Prostate gland (tissue), 2 donors: ENCODE data around the gene MUC6. TPM values are rescaled to one million over a fixed set of nuclear protein-coding genes. Genes with fewer than 3 reads are reported as not detected.
"Not testable (repeated sequence)": the region's sequence is repeated elsewhere in the genome, so short reads cannot be mapped to it uniquely, and the experiment has no call there.

Experiments
- DNase-seq: peaks from one replicate; pipeline ENCODE4 v3.0.0-alpha.2; 2019; ENCODE audit warnings: low spot score
- H3K27ac ChIP-seq, 2 donors: fragments of 200-600 bp; sonication (generic); 2 replicates each; pipeline ENCODE4 v1.5.1; 2017 to 2019
- H3K27me3 ChIP-seq: fragments of 200-600 bp; sonication (generic); replicated peaks from 2 replicates; pipeline ENCODE4 v1.5.1; 2019; ENCODE audit not compliant: insufficient read depth
- H3K36me3 ChIP-seq, 2 donors: fragments of 200-600 bp; sonication (generic); 1 replicate in 1 of 2; 2 replicates in 1 of 2; pipeline versions ENCODE4 v1.5.1 to v1.8.1; 2017 to 2019
- H3K4me1 ChIP-seq: fragments of 200-600 bp; sonication (generic); replicated peaks from 2 replicates; pipeline ENCODE4 v1.5.1; 2019
- H3K4me3 ChIP-seq, 2 donors: fragments of 200-600 bp; sonication (generic); 2 replicates each; pipeline ENCODE4 v1.5.1; 2017 to 2019
- H3K9me3 ChIP-seq: fragments of 200-600 bp; sonication (generic); 2 replicates; pipeline ENCODE4 v1.5.1; 2017
- CTCF ChIP-seq, 4 experiments: fragments of 200-600 bp in 2 of 4; fragments of 450-650 bp in 2 of 4; sonication (generic) in 2 of 4; IDR thresholded peaks; 1 replicate in 3 of 4; 2 replicates in 1 of 4; pipeline ENCODE4 v1.5.1; 2016 to 2019; ENCODE audit warnings: antibody characterized with exemption in 4 of 4, mild to moderate bottlenecking in 2 of 4, moderate library complexity in 2 of 4
- POLR2A ChIP-seq: fragments of 450-650 bp; IDR thresholded peaks from one replicate; pipeline ENCODE4 v1.6.1; 2016; ENCODE audit warnings: antibody characterized with exemption, mild to moderate bottlenecking
- POLR2AphosphoS5 ChIP-seq: sonication (generic); formaldehyde crosslinking; IDR thresholded peaks from one replicate; pipeline ENCODE4 v1.6.1; 2017; ENCODE audit warnings: antibody characterized with exemption
- WGBS: methylation state at CpG from one replicate; pipeline ENCODE4 v1.1.5; 2018; 5-methylcytosine and 5-hydroxymethylcytosine counted together
- intact Hi-C: fragments of 100-400 bp; cut with DNase I; formaldehyde crosslinking; loops from one replicate; pipeline ENCODE4 v1.14.2; 2022
- total RNA-seq, 2 donors: library from RNA; depleted of rRNA; stranded (reverse); fragments of >200 nt; gene quantifications; one replicate each; pipeline ENCODE4 v1.1.0, GENCODE V29; 2016

Gene MUC6
- total RNA-seq, 2 donors from 2014 or later, result 0.74 to 2.3 TPM

- Histone ChIP-seq H3K27ac (no peak overlapping the region), H3K27me3 (no peaks in the 10 kb centered on the region), H3K4me1 (peaks cover 2% of the 10 kb centered on the region), H3K36me3 (peaks cover 5% of the 10 kb centered on the region in 2 donors), H3K4me3 (no peak overlapping the region), H3K9me3 (no peaks in the 10 kb centered on the region)
- intact Hi-C loops, result loop anchor here (5.0 kb wide), 1 partner anchor 129 kb away; no protein-coding TSS in a partner anchor
- no peak for DNase-seq
- WGBS, result 68% methylated on average over 15 of the region's 15 CpGs
- no peak for TF ChIP-seq POLR2A
- no peak for TF ChIP-seq POLR2AphosphoS5
- no peak for TF ChIP-seq CTCF (IDR thresholded peaks at IDR 0.05)
Observed at GRCh38 chr11:975827-976226, 60.7 kb downstream of the MUC6 start.

- not testable (repeated sequence) for H3K27me3 ChIP-seq, H3K4me1 ChIP-seq, H3K9me3 ChIP-seq, H3K4me3 ChIP-seq, H3K27ac ChIP-seq, DNase-seq, H3K36me3 ChIP-seq
- WGBS, result 88% methylated on average over 41 of the region's 41 CpGs
- intact Hi-C loops, result loop anchor here (5.0 kb wide), 1 partner anchor 128 kb away; no protein-coding TSS in a partner anchor
Observed at GRCh38 chr11:975376-975775, 61.1 kb downstream of the MUC6 start.

- Histone ChIP-seq H3K4me1 (no peaks in the 10 kb centered on the region), H3K9me3 (no peaks in the 10 kb centered on the region), H3K27me3 (no peaks in the 10 kb centered on the region), H3K27ac (no peak overlapping the region), H3K4me3 (no peak overlapping the region), H3K36me3 (peaks cover 5% of the 10 kb centered on the region in 2 donors)
- intact Hi-C loops, result no loop called here
- 93% methylated on average over 11 of the region's 11 CpGs for WGBS
- TF ChIP-seq POLR2A (no peak), CTCF (IDR thresholded peaks at IDR 0.05) (no peak), POLR2AphosphoS5 (no peak)
- no peak for DNase-seq
Observed at GRCh38 chr11:973237-973636, 63.3 kb downstream of the MUC6 start.

- DNase-seq, result no peak
- Histone ChIP-seq H3K9me3 (no peaks in the 10 kb centered on the region), H3K36me3 (peaks cover 5% of the 10 kb centered on the region in 2 donors), H3K27ac (no peak overlapping the region), H3K27me3 (no peaks in the 10 kb centered on the region), H3K4me1 (no peaks in the 10 kb centered on the region), H3K4me3 (no peak overlapping the region)
- intact Hi-C loops, result no loop called here
- TF ChIP-seq POLR2AphosphoS5, result no peak
- TF ChIP-seq CTCF (IDR thresholded peaks at IDR 0.05), result no peak
- WGBS, result 93% methylated on average over 26 of the region's 26 CpGs
Observed at GRCh38 chr11:972523-973211, 63.9 kb downstream of the MUC6 start.

- intact Hi-C loops, result no loop called here
- no peak overlapping the region for H3K4me3 ChIP-seq
- no peaks in the 10 kb centered on the region for H3K4me1 ChIP-seq
- no peaks in the 10 kb centered on the region for H3K27me3 ChIP-seq
- no peak for DNase-seq
- TF ChIP-seq CTCF (IDR thresholded peaks at IDR 0.05) (no peak), POLR2A (no peak), POLR2AphosphoS5 (no peak)
- no peaks in the 10 kb centered on the region for H3K9me3 ChIP-seq
- peaks cover 5% of the 10 kb centered on the region in 2 donors for H3K36me3 ChIP-seq
- whole genome bisulfite sequencing, result 91% methylated on average over 31 of the region's 31 CpGs
- H3K27ac ChIP-seq, result no peak overlapping the region
Observed at GRCh38 chr11:971731-972365, 64.7 kb downstream of the MUC6 start.
